HL-60 (cell line): ENCODE data around the gene DCAF7.

ENCODE experiments used
- DNase-seq, 2 experiments: peaks; one replicate each; pipeline ENCODE4 v3.0.0-alpha.2; 2010 to 2020; ENCODE audit warnings: low read depth in 1 of 2, low spot score in 1 of 2
- H3K27ac ChIP-seq: fragments of 250-450 bp; sonication (Bioruptor Pico); replicated peaks from 2 replicates; pipeline ENCODE4 v1.5.1; 2020; ENCODE audit warnings: mild to moderate bottlenecking, moderate library complexity
- H3K27me3 ChIP-seq: fragments of 250-450 bp; sonication (Bioruptor Pico); 2 replicates; pipeline ENCODE4 v1.5.1; 2021; ENCODE audit warnings: mild to moderate bottlenecking, moderate library complexity; ENCODE audit not compliant: insufficient read depth, poor library complexity, severe bottlenecking
- H3K4me3 ChIP-seq: replicated peaks from 2 replicates; pipeline ENCODE4 v1.5.1; 2011; ENCODE audit warnings: mild to moderate bottlenecking, control low read depth, low read length; ENCODE audit not compliant: insufficient read depth
- GABPA ChIP-seq: IDR thresholded peaks from 2 replicates; pipeline ENCODE4 v1.6.1; 2012; ENCODE audit warnings: low read depth
- POLR2AphosphoS5 ChIP-seq: IDR thresholded peaks from 2 replicates; pipeline ENCODE4 v1.6.1; 2012; ENCODE audit warnings: low read depth
- SPI1 ChIP-seq: IDR thresholded peaks from 2 replicates; pipeline ENCODE4 v1.6.1; 2012; ENCODE audit warnings: low read depth, mild to moderate bottlenecking, borderline replicate concordance
- TF ChIP-seq, protein P1 (sequence below): IDR thresholded peaks from 2 replicates; pipeline ENCODE4 v1.6.1; 2012; ENCODE audit warnings: low read depth; ENCODE audit not compliant: insufficient replicate concordance
- TF ChIP-seq, protein P2 (sequence below): IDR thresholded peaks from one replicate; pipeline ENCODE4 v1.5.1; 2011; ENCODE audit warnings: low read length, control low read depth, inconsistent platforms; ENCODE audit not compliant: insufficient read depth

DCAF7 gene

DNA sequence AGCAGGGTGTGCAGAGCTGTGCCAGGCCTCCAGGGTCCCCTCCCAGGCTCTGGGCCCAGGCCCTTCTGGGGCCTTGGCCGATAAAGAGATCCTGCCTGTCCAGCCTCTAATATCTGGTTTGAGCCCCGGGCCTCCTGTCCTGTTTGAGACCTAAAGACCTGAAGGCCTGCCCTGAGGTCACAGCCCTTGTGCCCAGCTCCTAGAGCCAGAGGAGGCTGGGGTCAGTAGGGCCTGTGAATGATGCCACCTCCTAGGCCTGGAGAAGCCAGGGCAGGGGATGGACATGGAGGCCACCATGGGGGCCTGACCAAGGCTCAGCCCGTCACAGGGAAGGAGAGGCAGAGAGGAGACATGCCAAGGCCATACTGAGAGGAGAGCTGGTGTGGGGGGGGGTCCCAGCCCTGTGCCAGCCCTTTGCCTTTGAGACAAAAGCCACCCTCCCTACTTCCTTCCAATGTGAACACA, 19.7 kb upstream of the DCAF7 start:
- Histone ChIP-seq H3K27ac (no peak overlapping the region), H3K27me3 (no peaks in the 10 kb centered on the region), H3K4me3 (no peak overlapping the region)
- DNase-seq: no peak
- TF ChIP-seq POLR2AphosphoS5 (no peak), GABPA (no peak), SPI1 (no peak)
- TF ChIP-seq, protein P1, sequence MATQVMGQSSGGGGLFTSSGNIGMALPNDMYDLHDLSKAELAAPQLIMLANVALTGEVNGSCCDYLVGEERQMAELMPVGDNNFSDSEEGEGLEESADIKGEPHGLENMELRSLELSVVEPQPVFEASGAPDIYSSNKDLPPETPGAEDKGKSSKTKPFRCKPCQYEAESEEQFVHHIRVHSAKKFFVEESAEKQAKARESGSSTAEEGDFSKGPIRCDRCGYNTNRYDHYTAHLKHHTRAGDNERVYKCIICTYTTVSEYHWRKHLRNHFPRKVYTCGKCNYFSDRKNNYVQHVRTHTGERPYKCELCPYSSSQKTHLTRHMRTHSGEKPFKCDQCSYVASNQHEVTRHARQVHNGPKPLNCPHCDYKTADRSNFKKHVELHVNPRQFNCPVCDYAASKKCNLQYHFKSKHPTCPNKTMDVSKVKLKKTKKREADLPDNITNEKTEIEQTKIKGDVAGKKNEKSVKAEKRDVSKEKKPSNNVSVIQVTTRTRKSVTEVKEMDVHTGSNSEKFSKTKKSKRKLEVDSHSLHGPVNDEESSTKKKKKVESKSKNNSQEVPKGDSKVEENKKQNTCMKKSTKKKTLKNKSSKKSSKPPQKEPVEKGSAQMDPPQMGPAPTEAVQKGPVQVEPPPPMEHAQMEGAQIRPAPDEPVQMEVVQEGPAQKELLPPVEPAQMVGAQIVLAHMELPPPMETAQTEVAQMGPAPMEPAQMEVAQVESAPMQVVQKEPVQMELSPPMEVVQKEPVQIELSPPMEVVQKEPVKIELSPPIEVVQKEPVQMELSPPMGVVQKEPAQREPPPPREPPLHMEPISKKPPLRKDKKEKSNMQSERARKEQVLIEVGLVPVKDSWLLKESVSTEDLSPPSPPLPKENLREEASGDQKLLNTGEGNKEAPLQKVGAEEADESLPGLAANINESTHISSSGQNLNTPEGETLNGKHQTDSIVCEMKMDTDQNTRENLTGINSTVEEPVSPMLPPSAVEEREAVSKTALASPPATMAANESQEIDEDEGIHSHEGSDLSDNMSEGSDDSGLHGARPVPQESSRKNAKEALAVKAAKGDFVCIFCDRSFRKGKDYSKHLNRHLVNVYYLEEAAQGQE: no peak
- TF ChIP-seq, protein P2, sequence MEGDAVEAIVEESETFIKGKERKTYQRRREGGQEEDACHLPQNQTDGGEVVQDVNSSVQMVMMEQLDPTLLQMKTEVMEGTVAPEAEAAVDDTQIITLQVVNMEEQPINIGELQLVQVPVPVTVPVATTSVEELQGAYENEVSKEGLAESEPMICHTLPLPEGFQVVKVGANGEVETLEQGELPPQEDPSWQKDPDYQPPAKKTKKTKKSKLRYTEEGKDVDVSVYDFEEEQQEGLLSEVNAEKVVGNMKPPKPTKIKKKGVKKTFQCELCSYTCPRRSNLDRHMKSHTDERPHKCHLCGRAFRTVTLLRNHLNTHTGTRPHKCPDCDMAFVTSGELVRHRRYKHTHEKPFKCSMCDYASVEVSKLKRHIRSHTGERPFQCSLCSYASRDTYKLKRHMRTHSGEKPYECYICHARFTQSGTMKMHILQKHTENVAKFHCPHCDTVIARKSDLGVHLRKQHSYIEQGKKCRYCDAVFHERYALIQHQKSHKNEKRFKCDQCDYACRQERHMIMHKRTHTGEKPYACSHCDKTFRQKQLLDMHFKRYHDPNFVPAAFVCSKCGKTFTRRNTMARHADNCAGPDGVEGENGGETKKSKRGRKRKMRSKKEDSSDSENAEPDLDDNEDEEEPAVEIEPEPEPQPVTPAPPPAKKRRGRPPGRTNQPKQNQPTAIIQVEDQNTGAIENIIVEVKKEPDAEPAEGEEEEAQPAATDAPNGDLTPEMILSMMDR: no peak

DNA sequence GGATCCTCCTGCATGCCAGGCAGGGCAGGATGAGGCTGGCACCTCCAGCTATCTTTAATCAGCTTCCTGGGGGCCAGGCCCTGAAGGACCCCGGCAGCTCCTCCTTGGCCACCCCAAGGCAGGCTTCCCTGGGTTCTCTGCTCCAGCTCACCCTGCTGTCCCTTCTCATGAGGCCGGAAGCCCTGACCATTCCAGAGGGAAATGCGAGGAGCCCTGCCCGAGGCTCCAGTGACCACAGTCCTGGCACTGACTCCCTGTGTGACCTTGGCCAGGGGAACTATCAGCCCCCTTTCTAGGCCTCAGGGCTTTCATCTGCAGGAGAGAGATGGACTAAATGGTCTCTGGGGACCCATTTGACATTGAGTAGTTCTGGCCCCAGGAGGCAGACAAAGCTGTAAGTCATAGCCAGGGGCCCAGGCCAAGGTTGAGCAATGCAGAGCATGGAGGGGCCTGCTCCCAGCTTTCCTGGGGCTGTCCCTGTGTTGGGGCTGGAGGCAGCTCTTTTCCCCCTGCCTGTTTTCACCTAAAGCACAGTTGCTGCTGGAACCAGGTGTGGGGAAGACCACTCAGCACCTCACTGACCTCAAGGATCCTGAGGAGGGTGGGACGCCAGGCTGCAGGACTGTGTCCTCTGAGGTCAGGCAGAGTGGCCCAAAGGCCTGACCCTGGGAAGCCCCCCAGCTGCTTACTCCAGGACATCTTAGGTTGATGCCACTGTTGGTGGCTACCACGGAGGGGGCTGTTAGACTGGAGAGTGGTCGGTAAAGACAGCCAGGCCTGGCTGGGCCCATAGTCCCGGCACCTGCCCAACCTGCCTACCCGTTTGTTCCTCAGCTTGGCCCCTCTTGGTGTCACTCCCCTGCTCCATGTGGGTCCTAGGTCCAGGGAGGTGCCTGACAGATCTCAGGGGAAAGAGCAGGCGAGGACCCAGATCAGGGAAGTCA, 19.0 kb upstream of the DCAF7 start:
- no peak overlapping the region for H3K4me3 ChIP-seq
- peaks cover 3% of the 10 kb centered on the region for H3K27me3 ChIP-seq
- TF ChIP-seq GABPA (no peak), SPI1 (no peak), POLR2AphosphoS5 (no peak)
- no peak overlapping the region for H3K27ac ChIP-seq
- no peak for DNase-seq

DNA sequence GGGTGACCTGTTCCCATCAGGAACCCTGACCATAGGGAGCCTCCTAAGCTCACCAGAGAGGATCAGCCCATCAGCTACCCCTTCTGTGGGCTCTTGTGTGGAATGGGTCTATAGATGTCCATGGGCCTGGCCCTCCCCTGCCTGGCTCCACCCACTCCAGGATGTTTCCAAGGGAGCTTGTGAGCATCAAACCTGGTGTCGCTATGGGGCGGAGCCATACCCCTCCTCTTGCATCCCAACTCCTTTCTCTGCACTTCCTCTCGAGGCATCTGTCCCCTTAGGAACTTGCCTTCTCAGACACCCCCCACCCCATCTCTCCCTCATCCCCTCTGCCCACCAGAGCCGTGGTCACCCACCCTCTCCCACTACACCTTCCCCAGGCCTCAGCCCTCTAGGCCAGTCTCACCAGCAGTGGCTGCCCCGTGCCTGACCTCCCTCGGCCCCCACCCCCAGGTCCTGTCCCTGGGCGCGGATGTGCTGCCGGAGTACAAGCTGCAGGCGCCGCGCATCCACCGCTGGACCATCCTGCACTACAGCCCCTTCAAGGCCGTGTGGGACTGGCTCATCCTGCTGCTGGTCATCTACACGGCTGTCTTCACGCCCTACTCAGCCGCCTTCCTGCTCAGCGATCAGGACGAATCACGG, 16.7 kb upstream of the DCAF7 start:
- no peak for DNase-seq
- no peak overlapping the region for H3K27ac ChIP-seq
- no peak overlapping the region for H3K4me3 ChIP-seq
- TF ChIP-seq, protein P1: no peak
- TF ChIP-seq GABPA: no peak
- no peak for TF ChIP-seq SPI1
- H3K27me3 ChIP-seq: peaks cover 17% of the 10 kb centered on the region

DNA sequence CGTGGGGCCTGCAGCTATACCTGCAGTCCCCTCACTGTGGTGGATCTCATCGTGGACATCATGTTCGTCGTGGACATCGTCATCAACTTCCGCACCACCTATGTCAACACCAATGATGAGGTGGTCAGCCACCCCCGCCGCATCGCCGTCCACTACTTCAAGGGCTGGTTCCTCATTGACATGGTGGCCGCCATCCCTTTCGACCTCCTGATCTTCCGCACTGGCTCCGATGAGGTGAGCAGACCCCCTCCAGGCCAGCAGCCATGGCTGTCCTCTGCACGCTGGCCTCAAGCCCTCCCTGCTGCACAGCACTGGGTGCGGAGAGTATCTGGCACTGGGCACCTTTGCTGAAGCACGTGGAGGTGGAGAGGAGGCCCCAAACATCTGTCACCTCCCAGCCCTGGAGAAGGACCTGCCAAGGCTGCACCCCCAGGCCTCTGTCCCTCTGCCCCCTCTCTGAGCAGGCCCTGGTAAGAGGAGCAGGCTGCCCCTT, 16.2 kb upstream of the DCAF7 start:
- no peak overlapping the region for H3K27ac ChIP-seq
- no peak for TF ChIP-seq POLR2AphosphoS5
- no peak for TF ChIP-seq SPI1
- TF ChIP-seq GABPA: no peak
- TF ChIP-seq, protein P2: no peak
- DNase-seq: no peak
- no peak overlapping the region for H3K4me3 ChIP-seq
- H3K27me3 ChIP-seq: peaks cover 21% of the 10 kb centered on the region
